ENCODE measurements around the gene ZNF460.

DNA sequence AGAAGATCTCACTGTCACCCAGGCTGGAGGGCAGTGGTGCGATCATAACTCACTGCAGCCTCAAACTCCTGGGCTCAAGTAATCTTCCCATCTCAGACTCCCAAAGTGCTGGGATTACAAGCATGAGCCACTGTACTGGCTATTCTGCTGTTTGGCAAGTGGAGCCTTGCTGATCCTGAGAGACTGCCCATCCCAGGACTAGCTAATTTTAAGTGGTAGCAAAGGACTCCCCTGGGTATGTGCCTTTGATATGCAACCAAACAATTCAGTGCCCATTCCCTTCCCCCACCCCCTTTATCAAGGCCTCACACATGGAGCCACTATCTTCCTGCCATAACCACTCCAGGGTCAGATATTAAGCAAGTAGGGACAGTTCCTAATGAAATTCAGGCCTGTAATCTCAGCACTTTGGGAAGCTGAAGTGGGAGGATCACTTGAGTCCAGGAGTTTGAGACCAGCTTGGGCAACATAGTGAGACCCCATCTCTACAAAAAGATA is 17.0 kb upstream of the ZNF460 start:
- TF ChIP-seq, protein P1, sequence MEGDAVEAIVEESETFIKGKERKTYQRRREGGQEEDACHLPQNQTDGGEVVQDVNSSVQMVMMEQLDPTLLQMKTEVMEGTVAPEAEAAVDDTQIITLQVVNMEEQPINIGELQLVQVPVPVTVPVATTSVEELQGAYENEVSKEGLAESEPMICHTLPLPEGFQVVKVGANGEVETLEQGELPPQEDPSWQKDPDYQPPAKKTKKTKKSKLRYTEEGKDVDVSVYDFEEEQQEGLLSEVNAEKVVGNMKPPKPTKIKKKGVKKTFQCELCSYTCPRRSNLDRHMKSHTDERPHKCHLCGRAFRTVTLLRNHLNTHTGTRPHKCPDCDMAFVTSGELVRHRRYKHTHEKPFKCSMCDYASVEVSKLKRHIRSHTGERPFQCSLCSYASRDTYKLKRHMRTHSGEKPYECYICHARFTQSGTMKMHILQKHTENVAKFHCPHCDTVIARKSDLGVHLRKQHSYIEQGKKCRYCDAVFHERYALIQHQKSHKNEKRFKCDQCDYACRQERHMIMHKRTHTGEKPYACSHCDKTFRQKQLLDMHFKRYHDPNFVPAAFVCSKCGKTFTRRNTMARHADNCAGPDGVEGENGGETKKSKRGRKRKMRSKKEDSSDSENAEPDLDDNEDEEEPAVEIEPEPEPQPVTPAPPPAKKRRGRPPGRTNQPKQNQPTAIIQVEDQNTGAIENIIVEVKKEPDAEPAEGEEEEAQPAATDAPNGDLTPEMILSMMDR (IDR thresholded peaks at IDR 0.05), result no peak
- no peak for TF ChIP-seq POLR2AphosphoS5 (IDR thresholded peaks at IDR 0.05; ENCODE audit: low read depth, low read length)
